Activated T-helper 1 cell treated with anti-CD3 and anti-CD28 coated beads, Interleukin-2, amount 50 U/mL, for 16 hours (primary cell): ENCODE measurements around the gene GABARAPL1.

Source experiments
- DNase-seq, 2 donors: peaks; one replicate each; pipeline ENCODE4 v3.0.0-alpha.2; 2020; ENCODE audit warnings: low read depth in 1 of 2, low spot score in 1 of 2

Gene GABARAPL1

GRCh38 chr12:10227648-10228047, 15.0 kb downstream of the GABARAPL1 start:
- no peak for DNase-seq

- no peak for DNase-seq
Observed at GRCh38 chr12:10234562-10234961, 21.9 kb downstream of the GABARAPL1 start.

- DNase-seq, result peak in 1 of 2 donors; percentile 8
Observed at GRCh38 chr12:10235761-10236631, 23.3 kb downstream of the GABARAPL1 start.

GRCh38 chr12:10236720-10237119, 24.0 kb downstream of the GABARAPL1 start:
- no peak for DNase-seq

- DNase-seq, result no peak
Observed at GRCh38 chr12:10238526-10238925, 25.8 kb downstream of the GABARAPL1 start.

- DNase-seq, result no peak
Observed at GRCh38 chr12:10241290-10241689, 28.6 kb downstream of the GABARAPL1 start.

- no peak for DNase-seq
Observed at GRCh38 chr12:10241727-10242126, 29.1 kb downstream of the GABARAPL1 start.

- no peak for DNase-seq
Observed at GRCh38 chr12:10242539-10242938, 29.9 kb downstream of the GABARAPL1 start.

- DNase-seq, result no peak
Observed at GRCh38 chr12:10243818-10244520, 31.3 kb downstream of the GABARAPL1 start.

- no peak for DNase-seq
Observed at GRCh38 chr12:10247436-10248058, 34.9 kb downstream of the GABARAPL1 start.

- DNase-seq, result no peak
Observed at GRCh38 chr12:10249690-10250455, 37.2 kb downstream of the GABARAPL1 start.

- DNase-seq, result no peak
Observed at GRCh38 chr12:10251669-10252068, 39.0 kb downstream of the GABARAPL1 start.

- DNase-seq, result no peak
Observed at GRCh38 chr12:10252201-10252600, 39.5 kb downstream of the GABARAPL1 start.

- no peak for DNase-seq
Observed at GRCh38 chr12:10256064-10256463, 43.4 kb downstream of the GABARAPL1 start.

- no peak for DNase-seq
Observed at GRCh38 chr12:10260927-10261326, 48.2 kb downstream of the GABARAPL1 start.

GRCh38 chr12:10268037-10268436, 55.4 kb downstream of the GABARAPL1 start:
- DNase-seq, result no peak

- no peak for DNase-seq
Observed at GRCh38 chr12:10272467-10272866, 59.8 kb downstream of the GABARAPL1 start.
